Stimulated activated CD4-positive, alpha-beta T cell treated with anti-CD3 and anti-CD28 coated beads, Interleukin-12 subunit alpha, Interleukin-12 subunit beta, amount 100 ng/mL, for 4 hours (primary cell): ENCODE data around the gene TNFRSF21.
A peak's percentile ranks its signal among the peaks of the same experiment; 100 is the strongest.
"Not testable (repeated sequence)": the region's sequence is repeated elsewhere in the genome, so short reads cannot be mapped to it uniquely, and the experiment has no call there.

ENCODE experiments used
- DNase-seq: peaks from one replicate; pipeline ENCODE4 v3.0.0-alpha.2; 2020

Gene TNFRSF21

GRCh38 chr6:47321577-47321976 lies 11.9 kb upstream of the TNFRSF21 start:
- no peak for DNase-seq

- DNase-seq = no peak
Observed at GRCh38 chr6:47319867-47320266, 10.2 kb upstream of the TNFRSF21 start.

GRCh38 chr6:47319382-47319781 lies 9.7 kb upstream of the TNFRSF21 start:
- no peak for DNase-seq

GRCh38 chr6:47318236-47318989 lies 8.7 kb upstream of the TNFRSF21 start:
- no peak for DNase-seq

GRCh38 chr6:47315181-47315580 lies 5.5 kb upstream of the TNFRSF21 start:
- DNase-seq = not testable (repeated sequence)

- no peak for DNase-seq
Observed at GRCh38 chr6:47310131-47310480, 401 bp upstream of the TNFRSF21 start.

GRCh38 chr6:47308552-47309290 lies 984 bp downstream of the TNFRSF21 start:
- DNase-seq = peak; percentile 8

GRCh38 chr6:47308198-47308517 lies 1.5 kb downstream of the TNFRSF21 start:
- no peak for DNase-seq

GRCh38 chr6:47307362-47308197 lies 2.1 kb downstream of the TNFRSF21 start:
- DNase-seq = no peak

- DNase-seq = no peak
Observed at GRCh38 chr6:47306887-47307286, 2.8 kb downstream of the TNFRSF21 start.

GRCh38 chr6:47303861-47304260 lies 5.8 kb downstream of the TNFRSF21 start:
- no peak for DNase-seq

- no peak for DNase-seq
Observed at GRCh38 chr6:47303342-47303741, 6.4 kb downstream of the TNFRSF21 start.

- no peak for DNase-seq
Observed at GRCh38 chr6:47302043-47302442, 7.7 kb downstream of the TNFRSF21 start.

GRCh38 chr6:47301441-47301840 lies 8.3 kb downstream of the TNFRSF21 start:
- DNase-seq = no peak

- no peak for DNase-seq
Observed at GRCh38 chr6:47300417-47300816, 9.3 kb downstream of the TNFRSF21 start.

- DNase-seq = no peak
Observed at GRCh38 chr6:47299965-47300364, 9.7 kb downstream of the TNFRSF21 start.

- DNase-seq = no peak
Observed at GRCh38 chr6:47298475-47298874, 11.2 kb downstream of the TNFRSF21 start.

GRCh38 chr6:47294990-47295389 lies 14.7 kb downstream of the TNFRSF21 start:
- DNase-seq = no peak

- no peak for DNase-seq
Observed at GRCh38 chr6:47292944-47293343, 16.8 kb downstream of the TNFRSF21 start.

GRCh38 chr6:47292027-47292426 lies 17.7 kb downstream of the TNFRSF21 start:
- no peak for DNase-seq

GRCh38 chr6:47290124-47290834 lies 19.4 kb downstream of the TNFRSF21 start:
- DNase-seq = no peak

GRCh38 chr6:47288267-47289090 lies 21.2 kb downstream of the TNFRSF21 start:
- no peak for DNase-seq
